ENCODE data around the gene CLEC16A.

Gene CLEC16A

DNA sequence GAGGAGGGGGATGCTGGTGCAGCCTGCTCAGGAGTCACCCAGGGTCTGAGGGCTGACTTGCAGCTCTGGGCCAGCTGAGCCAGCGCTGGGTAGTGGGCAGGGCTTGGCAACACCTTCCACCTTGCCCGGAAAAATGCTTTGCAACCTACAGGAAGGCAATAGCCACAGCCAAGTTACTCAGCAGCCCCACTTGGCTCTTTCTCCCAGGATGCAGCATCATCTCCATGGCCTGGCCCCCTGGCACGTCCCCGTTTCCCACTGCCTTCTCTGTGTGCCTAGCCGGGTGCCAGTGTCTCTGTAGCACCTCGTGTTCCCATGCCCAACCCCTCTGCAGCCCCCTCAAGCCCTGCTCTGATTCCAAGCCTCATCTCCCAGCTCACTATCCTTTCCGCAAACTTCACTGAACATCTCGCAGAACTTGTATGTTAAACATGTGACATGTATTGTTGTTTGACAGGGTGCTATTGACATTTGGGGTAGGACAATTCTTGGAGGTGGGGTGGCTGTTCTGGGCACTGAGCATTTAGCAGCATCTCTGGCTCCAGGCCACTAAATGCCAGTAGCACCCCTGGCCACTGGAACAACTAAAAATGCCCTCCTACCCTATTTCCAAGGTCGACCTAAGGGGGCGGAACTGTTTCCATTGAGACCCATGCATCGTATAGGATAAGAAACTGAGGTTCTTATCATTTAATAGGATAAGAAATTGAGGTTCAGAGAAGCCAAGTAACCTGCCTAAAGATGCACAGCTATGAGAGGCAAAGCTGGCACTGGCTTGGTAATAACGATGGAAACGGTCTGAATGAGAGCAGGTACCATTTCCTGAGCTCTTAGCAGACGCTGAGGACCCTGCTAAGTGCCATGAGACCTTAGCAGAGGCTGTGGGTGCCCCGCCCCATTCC is 14.3 kb upstream of the CLEC16A start:
- H3K79me2 ChIP-seq (ENCODE audit: control insufficient read depth, low read length), result peaks cover 6% of the 10 kb centered on the region; the same call in 1 of the 2 replicates
- no peaks in the 10 kb centered on the region for H3K4me1 ChIP-seq (ENCODE audit: control insufficient read depth, low read length)
- no peaks in the 10 kb centered on the region for H3K9me3 ChIP-seq (ENCODE audit: control insufficient read depth, insufficient read depth, low read length)
- H3K9me2 ChIP-seq (replicated peaks; ENCODE audit: control insufficient read depth, low read length), result no peaks in the 10 kb centered on the region
- no peak overlapping the region for H3K4me3 ChIP-seq (ENCODE audit: low read length)
- TF ChIP-seq, protein P1, sequence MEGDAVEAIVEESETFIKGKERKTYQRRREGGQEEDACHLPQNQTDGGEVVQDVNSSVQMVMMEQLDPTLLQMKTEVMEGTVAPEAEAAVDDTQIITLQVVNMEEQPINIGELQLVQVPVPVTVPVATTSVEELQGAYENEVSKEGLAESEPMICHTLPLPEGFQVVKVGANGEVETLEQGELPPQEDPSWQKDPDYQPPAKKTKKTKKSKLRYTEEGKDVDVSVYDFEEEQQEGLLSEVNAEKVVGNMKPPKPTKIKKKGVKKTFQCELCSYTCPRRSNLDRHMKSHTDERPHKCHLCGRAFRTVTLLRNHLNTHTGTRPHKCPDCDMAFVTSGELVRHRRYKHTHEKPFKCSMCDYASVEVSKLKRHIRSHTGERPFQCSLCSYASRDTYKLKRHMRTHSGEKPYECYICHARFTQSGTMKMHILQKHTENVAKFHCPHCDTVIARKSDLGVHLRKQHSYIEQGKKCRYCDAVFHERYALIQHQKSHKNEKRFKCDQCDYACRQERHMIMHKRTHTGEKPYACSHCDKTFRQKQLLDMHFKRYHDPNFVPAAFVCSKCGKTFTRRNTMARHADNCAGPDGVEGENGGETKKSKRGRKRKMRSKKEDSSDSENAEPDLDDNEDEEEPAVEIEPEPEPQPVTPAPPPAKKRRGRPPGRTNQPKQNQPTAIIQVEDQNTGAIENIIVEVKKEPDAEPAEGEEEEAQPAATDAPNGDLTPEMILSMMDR (IDR thresholded peaks at IDR 0.05; ENCODE audit: low read depth, low read length, poor library complexity, severe bottlenecking), result no peak
- no peak for TF ChIP-seq EZH2phosphoT487 (IDR thresholded peaks at IDR 0.05; ENCODE audit: borderline replicate concordance, low read length)
- H3K4me2 ChIP-seq (ENCODE audit: low read length), result no peak overlapping the region
- H3F3A ChIP-seq (ENCODE audit: control insufficient read depth, insufficient read depth), result peaks cover 2% of the 10 kb centered on the region; the same call in 1 of the 2 replicates
- no peaks in the 10 kb centered on the region for H4K20me1 ChIP-seq (ENCODE audit: control insufficient read depth, insufficient read depth, low read depth, low read length)
- H3K27ac ChIP-seq (ENCODE audit: low read depth, low read length), result no peak overlapping the region
- no peaks in the 10 kb centered on the region for H3K27me3 ChIP-seq (ENCODE audit: control insufficient read depth, low read length)
- H3K36me3 ChIP-seq (ENCODE audit: control insufficient read depth, low read length), result peaks cover 6% of the 10 kb centered on the region

DNA sequence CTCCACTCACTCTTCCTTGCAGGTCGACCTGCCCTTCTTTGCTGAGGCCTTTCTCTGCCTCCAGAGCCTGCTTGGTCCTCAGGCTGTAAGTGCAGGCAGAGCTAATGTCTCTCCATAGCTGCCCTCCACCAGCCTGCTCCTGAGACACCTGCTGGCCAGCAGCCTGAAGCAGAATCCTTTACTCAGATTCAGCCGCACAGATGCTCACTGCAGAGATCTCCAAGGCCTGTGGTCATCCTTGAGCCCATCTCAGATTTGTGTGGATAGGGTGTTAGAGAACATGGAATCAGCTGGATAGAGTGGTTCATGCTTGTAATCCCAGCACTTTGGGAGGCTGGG is 13.6 kb upstream of the CLEC16A start:
- H3K9me3 ChIP-seq (ENCODE audit: control insufficient read depth, insufficient read depth, low read length), result no peaks in the 10 kb centered on the region
- no peaks in the 10 kb centered on the region for H3K4me1 ChIP-seq (ENCODE audit: control insufficient read depth, low read length)
- TF ChIP-seq EZH2phosphoT487 (IDR thresholded peaks at IDR 0.05; ENCODE audit: borderline replicate concordance, low read length), result no peak
- TF ChIP-seq, protein P1 (IDR thresholded peaks at IDR 0.05; ENCODE audit: low read depth, low read length, poor library complexity, severe bottlenecking), result peak; percentile 29
- peaks cover 2% of the 10 kb centered on the region; the same call in 1 of the 2 replicates for H3F3A ChIP-seq (ENCODE audit: control insufficient read depth, insufficient read depth)
- H3K79me2 ChIP-seq (ENCODE audit: control insufficient read depth, low read length), result peaks cover 6% of the 10 kb centered on the region; the same call in 1 of the 2 replicates
- H3K27ac ChIP-seq (ENCODE audit: low read depth, low read length), result no peak overlapping the region
- no peaks in the 10 kb centered on the region for H4K20me1 ChIP-seq (ENCODE audit: control insufficient read depth, insufficient read depth, low read depth, low read length)
- no peaks in the 10 kb centered on the region for H3K9me2 ChIP-seq (replicated peaks; ENCODE audit: control insufficient read depth, low read length)
- H3K36me3 ChIP-seq (ENCODE audit: control insufficient read depth, low read length), result peaks cover 6% of the 10 kb centered on the region
- no peak overlapping the region for H3K4me3 ChIP-seq (ENCODE audit: low read length)
- H3K27me3 ChIP-seq (ENCODE audit: control insufficient read depth, low read length), result no peaks in the 10 kb centered on the region
- no peak overlapping the region for H3K4me2 ChIP-seq (ENCODE audit: low read length)

DNA sequence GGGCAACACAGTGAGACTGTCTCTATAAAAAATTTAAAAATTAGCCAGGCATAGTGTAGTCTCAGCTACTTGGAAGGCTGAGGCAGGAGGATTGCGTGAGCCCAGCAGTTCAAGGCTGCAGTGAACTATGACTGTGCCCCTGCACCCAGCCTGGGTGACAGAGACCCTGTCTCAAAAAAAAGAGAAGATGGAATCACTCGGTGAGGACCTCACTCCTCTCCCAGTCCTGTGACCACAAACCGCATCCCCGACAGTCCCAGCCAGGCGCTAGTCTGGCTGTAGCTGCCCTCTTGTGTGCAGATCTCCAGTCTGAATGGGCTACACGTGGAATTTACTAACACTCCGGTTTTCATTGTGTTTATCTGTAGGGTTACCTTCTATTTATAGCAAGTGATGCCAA is 13.2 kb upstream of the CLEC16A start:
- Histone ChIP-seq H3K4me2 (ENCODE audit: low read length) (no peak overlapping the region), H3K27ac (ENCODE audit: low read depth, low read length) (no peak overlapping the region), H3K79me2 (ENCODE audit: control insufficient read depth, low read length) (peaks cover 6% of the 10 kb centered on the region; the same call in 1 of the 2 replicates), H3F3A (ENCODE audit: control insufficient read depth, insufficient read depth) (peaks cover 2% of the 10 kb centered on the region; the same call in 1 of the 2 replicates), H3K27me3 (ENCODE audit: control insufficient read depth, low read length) (no peaks in the 10 kb centered on the region), H4K20me1 (ENCODE audit: control insufficient read depth, insufficient read depth, low read depth, low read length) (no peaks in the 10 kb centered on the region), H3K9me3 (ENCODE audit: control insufficient read depth, insufficient read depth, low read length) (no peaks in the 10 kb centered on the region), H3K4me3 (ENCODE audit: low read length) (no peak overlapping the region), H3K36me3 (ENCODE audit: control insufficient read depth, low read length) (peaks cover 6% of the 10 kb centered on the region), H3K9me2 (replicated peaks; ENCODE audit: control insufficient read depth, low read length) (no peaks in the 10 kb centered on the region), H3K4me1 (ENCODE audit: control insufficient read depth, low read length) (no peaks in the 10 kb centered on the region)
- TF ChIP-seq, protein P1 (IDR thresholded peaks at IDR 0.05; ENCODE audit: low read depth, low read length, poor library complexity, severe bottlenecking), result no peak
- TF ChIP-seq EZH2phosphoT487 (IDR thresholded peaks at IDR 0.05; ENCODE audit: borderline replicate concordance, low read length), result no peak
